Neural cell (in vitro differentiated cells): Measurements from ENCODE around the gene RAB15. TPM values are rescaled to one million over a fixed set of nuclear protein-coding genes. Genes with fewer than 3 reads are reported as not detected.

Source experiments
- H2AFZ ChIP-seq: fragments of 200-600, 300-800 bp; sonication (generic), shearing (Covaris generic); 2 replicates; pipeline ENCODE4 v1.6.0; 2014; ENCODE audit warnings: low read depth, mild to moderate bottlenecking, antibody characterized with exemption, low read length, moderate library complexity
- H3F3A ChIP-seq: fragments of 200-600 bp; shearing (Covaris generic); 2 replicates; pipeline ENCODE4 v1.6.1; 2016; ENCODE audit warnings: mild to moderate bottlenecking, moderate library complexity, mixed read lengths, antibody characterized with exemption, low read length; ENCODE audit not compliant: insufficient read depth, poor library complexity, severe bottlenecking
- H3K27ac ChIP-seq: fragments of 200-600, 300-800 bp; sonication (generic), shearing (Covaris generic); 2 replicates; pipeline ENCODE4 v1.5.1; 2014; ENCODE audit warnings: mild to moderate bottlenecking, low read length, moderate library complexity
- H3K27me3 ChIP-seq: fragments of 300-800, 200-600 bp; sonication (generic), shearing (Covaris generic); 2 replicates; pipeline ENCODE4 v1.6.0; 2014; ENCODE audit warnings: mild to moderate bottlenecking, low read depth, low read length, moderate library complexity; ENCODE audit not compliant: insufficient read depth
- H3K36me3 ChIP-seq: fragments of 300-800, 200-600 bp; sonication (generic), shearing (Covaris generic); 2 replicates; pipeline ENCODE4 v1.5.1; 2014; ENCODE audit warnings: mild to moderate bottlenecking, antibody characterized with exemption, low read length, moderate library complexity; ENCODE audit not compliant: insufficient read depth
- H3K4me2 ChIP-seq: fragments of 300-800, 200-600 bp; sonication (generic), shearing (Covaris generic); 2 replicates; pipeline ENCODE4 v1.6.0; 2014; ENCODE audit warnings: mild to moderate bottlenecking, low read length
- H3K4me3 ChIP-seq: fragments of 300-800, 200-600 bp; sonication (generic), shearing (Covaris generic); 2 replicates; pipeline ENCODE4 v1.5.1; 2014; ENCODE audit warnings: mild to moderate bottlenecking, low read length, moderate library complexity
- H3K79me2 ChIP-seq: fragments of 200-600 bp; shearing (Covaris generic); replicated peaks from 2 replicates; pipeline ENCODE4 v1.6.0; 2014; ENCODE audit warnings: mild to moderate bottlenecking, low read length, moderate library complexity; ENCODE audit not compliant: insufficient read depth
- H3K9ac ChIP-seq: fragments of 300-800, 200-600 bp; sonication (generic), shearing (Covaris generic); 2 replicates; pipeline ENCODE4 v1.6.1; 2016; ENCODE audit warnings: mild to moderate bottlenecking, low read length, mixed read lengths
- H3K9me2 ChIP-seq: fragments of 200-600 bp; shearing (Covaris generic); 2 replicates; pipeline ENCODE4 v1.6.1; 2016; ENCODE audit warnings: mild to moderate bottlenecking, low read length, mixed read lengths; ENCODE audit not compliant: insufficient read depth
- H3K9me3 ChIP-seq: fragments of 200-600, 300-800 bp; sonication (generic), shearing (Covaris generic); 2 replicates; pipeline ENCODE4 v1.6.1; 2016; ENCODE audit warnings: mild to moderate bottlenecking, mixed run types, low read length, moderate library complexity, mixed read lengths
- H4K20me1 ChIP-seq: fragments of 200-600 bp; shearing (Covaris generic); 2 replicates; pipeline ENCODE4 v1.6.1; 2016; ENCODE audit warnings: mild to moderate bottlenecking, mixed run types; ENCODE audit not compliant: insufficient read depth
- EP300 ChIP-seq: fragments of 450-650 bp; conservative IDR thresholded peaks from 2 replicates; pipeline ENCODE4 v1.6.1; 2014; ENCODE audit warnings: antibody characterized with exemption, mild to moderate bottlenecking, moderate library complexity; ENCODE audit not compliant: poor library complexity, severe bottlenecking
- EZH2 ChIP-seq: fragments of 200-600, 300-800 bp; shearing (Covaris generic), sonication (generic); IDR thresholded peaks from 2 replicates; pipeline ENCODE4 v1.6.1; 2014; ENCODE audit warnings: antibody characterized with exemption, low read length, borderline replicate concordance, mild to moderate bottlenecking; ENCODE audit not compliant: insufficient read depth, poor library complexity, severe bottlenecking
- MXI1 ChIP-seq: fragments of 450-650 bp; conservative IDR thresholded peaks from 2 replicates; pipeline ENCODE4 v1.6.1; 2014; ENCODE audit warnings: antibody characterized with exemption, mild to moderate bottlenecking; ENCODE audit not compliant: poor library complexity, severe bottlenecking
- POLR2AphosphoS5 ChIP-seq: IDR thresholded peaks from 2 replicates; pipeline ENCODE4 v1.6.1; 2012
- RAD21 ChIP-seq: fragments of 450-650 bp; conservative IDR thresholded peaks from 2 replicates; pipeline ENCODE4 v1.6.1; 2014; ENCODE audit warnings: antibody characterized with exemption, mild to moderate bottlenecking, moderate library complexity
- SMC3 ChIP-seq: fragments of 450-650 bp; conservative IDR thresholded peaks from 2 replicates; pipeline ENCODE4 v1.6.1; 2014; ENCODE audit warnings: antibody characterized with exemption, mild to moderate bottlenecking, moderate library complexity; ENCODE audit not compliant: poor library complexity
- TAF1 ChIP-seq: IDR thresholded peaks from 2 replicates; pipeline ENCODE4 v1.6.1; 2012; ENCODE audit warnings: low read depth
- polyA plus RNA-seq: library from polyadenylated mRNA; depleted of rRNA; stranded (reverse); fragments of >200 nt; gene quantifications from 2 replicates; pipeline ENCODE4 v1.2.3, GENCODE V29; 2014
- TF ChIP-seq, protein P1 (sequence below): IDR thresholded peaks from 2 replicates; pipeline ENCODE4 v1.6.1; 2012; ENCODE audit warnings: borderline replicate concordance
- TF ChIP-seq, protein P2 (sequence below): fragments of 450-650 bp; IDR thresholded peaks from 2 replicates; pipeline ENCODE4 v1.5.1; 2014; ENCODE audit warnings: antibody characterized with exemption, mild to moderate bottlenecking, moderate library complexity; ENCODE audit not compliant: poor library complexity, severe bottlenecking

Gene RAB15
- polyA plus RNA-seq, 1 donor from 2014 or later: 42.0 TPM

DNA sequence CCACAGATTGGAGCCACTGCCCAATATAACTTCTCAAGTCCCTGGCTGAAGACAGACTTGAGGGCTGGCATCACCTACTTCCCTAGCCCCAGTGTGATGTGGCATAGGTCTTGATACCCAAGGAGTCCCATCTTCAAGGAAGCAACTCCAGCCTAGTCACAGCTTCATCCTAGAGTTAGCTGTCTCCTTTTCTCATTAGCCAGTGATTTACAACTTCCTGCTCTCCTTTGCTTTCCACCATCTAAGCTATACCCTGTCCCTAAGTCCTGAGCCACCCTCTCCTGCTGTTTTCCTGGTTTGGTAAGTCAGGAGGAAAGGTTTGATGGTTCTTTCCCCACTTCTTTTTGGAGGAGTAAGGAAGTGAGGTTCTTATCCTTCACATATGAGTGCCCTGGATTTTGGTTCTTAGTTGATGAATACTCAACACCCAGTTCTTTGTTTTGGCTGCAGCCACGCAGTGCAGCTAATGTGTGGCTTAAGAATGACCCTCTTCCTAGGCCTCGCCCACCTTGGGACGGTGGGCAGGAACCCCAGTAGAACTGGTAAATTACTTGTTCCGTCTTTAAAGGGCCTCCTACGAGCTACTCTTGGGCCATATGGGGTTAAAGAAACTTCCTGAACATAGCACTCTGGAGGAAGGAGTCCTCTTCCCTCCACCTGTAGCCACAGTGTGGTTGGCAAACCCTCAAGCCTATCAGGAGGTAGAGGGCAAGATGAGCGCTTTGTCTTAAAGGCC is 25.7 kb downstream of the RAB15 start:
- Histone ChIP-seq H3K27ac (no peak overlapping the region), H3K9ac (no peak overlapping the region), H4K20me1 (no peaks in the 10 kb centered on the region), H3K79me2 (no peaks in the 10 kb centered on the region), H3K9me2 (no peaks in the 10 kb centered on the region), H3K4me3 (no peak overlapping the region), H3K9me3 (no peaks in the 10 kb centered on the region), H3K36me3 (no peaks in the 10 kb centered on the region), H3F3A (no peaks in the 10 kb centered on the region), H2AFZ (no peak overlapping the region), H3K4me2 (no peak overlapping the region), H3K27me3 (no peaks in the 10 kb centered on the region)
- TF ChIP-seq MXI1 (no peak), EP300 (no peak), EZH2 (no peak), POLR2AphosphoS5 (peak; percentile 0)
- TF ChIP-seq, protein P1, sequence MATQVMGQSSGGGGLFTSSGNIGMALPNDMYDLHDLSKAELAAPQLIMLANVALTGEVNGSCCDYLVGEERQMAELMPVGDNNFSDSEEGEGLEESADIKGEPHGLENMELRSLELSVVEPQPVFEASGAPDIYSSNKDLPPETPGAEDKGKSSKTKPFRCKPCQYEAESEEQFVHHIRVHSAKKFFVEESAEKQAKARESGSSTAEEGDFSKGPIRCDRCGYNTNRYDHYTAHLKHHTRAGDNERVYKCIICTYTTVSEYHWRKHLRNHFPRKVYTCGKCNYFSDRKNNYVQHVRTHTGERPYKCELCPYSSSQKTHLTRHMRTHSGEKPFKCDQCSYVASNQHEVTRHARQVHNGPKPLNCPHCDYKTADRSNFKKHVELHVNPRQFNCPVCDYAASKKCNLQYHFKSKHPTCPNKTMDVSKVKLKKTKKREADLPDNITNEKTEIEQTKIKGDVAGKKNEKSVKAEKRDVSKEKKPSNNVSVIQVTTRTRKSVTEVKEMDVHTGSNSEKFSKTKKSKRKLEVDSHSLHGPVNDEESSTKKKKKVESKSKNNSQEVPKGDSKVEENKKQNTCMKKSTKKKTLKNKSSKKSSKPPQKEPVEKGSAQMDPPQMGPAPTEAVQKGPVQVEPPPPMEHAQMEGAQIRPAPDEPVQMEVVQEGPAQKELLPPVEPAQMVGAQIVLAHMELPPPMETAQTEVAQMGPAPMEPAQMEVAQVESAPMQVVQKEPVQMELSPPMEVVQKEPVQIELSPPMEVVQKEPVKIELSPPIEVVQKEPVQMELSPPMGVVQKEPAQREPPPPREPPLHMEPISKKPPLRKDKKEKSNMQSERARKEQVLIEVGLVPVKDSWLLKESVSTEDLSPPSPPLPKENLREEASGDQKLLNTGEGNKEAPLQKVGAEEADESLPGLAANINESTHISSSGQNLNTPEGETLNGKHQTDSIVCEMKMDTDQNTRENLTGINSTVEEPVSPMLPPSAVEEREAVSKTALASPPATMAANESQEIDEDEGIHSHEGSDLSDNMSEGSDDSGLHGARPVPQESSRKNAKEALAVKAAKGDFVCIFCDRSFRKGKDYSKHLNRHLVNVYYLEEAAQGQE: no peak

DNA sequence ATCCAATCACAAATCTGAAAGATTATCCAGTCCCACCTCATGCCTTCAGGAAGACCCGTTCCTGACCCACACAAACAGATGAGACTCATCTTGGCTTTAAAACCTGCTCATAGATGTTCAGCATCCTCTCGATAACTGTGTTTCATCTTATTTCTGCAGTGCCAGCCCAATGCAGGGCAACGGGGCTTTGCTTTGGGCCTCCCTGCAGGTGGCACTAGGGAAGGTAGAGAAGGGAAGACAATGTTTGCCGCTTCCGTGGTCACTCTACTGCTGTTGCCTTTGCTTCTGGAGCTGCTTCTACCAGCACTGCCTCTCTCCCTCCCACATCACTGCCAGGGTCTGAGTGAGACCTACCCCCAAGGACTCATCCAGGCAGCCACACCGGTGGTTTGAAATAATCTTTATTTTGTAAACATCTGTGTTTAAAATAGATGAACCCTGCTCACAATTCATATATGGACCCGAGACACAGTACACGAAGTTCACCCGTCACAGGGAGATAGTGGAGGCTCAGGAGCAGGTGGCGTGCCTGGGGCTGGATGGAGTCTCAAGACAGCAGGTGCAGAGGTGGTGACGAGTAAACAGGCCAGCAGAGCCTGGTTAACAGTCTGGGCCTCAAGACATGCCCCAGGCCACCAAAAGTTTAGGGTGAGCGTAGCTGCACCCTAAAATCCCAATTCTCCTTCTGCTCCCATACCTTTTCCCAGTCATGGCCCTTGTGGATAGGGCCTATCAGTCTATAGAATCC is 26.5 kb downstream of the RAB15 start:
- no peaks in the 10 kb centered on the region for H3K36me3 ChIP-seq

More for the DNA sequence above, 26.5 kb downstream of the RAB15 start:
- Histone ChIP-seq H3K9ac (no peak overlapping the region), H3F3A (no peaks in the 10 kb centered on the region), H3K4me2 (no peak overlapping the region), H3K9me3 (no peaks in the 10 kb centered on the region), H4K20me1 (no peaks in the 10 kb centered on the region), H3K27ac (no peak overlapping the region), H2AFZ (no peak overlapping the region), H3K79me2 (no peaks in the 10 kb centered on the region), H3K27me3 (no peaks in the 10 kb centered on the region), H3K9me2 (no peaks in the 10 kb centered on the region), H3K4me3 (no peak overlapping the region)
- TF ChIP-seq, protein P2, sequence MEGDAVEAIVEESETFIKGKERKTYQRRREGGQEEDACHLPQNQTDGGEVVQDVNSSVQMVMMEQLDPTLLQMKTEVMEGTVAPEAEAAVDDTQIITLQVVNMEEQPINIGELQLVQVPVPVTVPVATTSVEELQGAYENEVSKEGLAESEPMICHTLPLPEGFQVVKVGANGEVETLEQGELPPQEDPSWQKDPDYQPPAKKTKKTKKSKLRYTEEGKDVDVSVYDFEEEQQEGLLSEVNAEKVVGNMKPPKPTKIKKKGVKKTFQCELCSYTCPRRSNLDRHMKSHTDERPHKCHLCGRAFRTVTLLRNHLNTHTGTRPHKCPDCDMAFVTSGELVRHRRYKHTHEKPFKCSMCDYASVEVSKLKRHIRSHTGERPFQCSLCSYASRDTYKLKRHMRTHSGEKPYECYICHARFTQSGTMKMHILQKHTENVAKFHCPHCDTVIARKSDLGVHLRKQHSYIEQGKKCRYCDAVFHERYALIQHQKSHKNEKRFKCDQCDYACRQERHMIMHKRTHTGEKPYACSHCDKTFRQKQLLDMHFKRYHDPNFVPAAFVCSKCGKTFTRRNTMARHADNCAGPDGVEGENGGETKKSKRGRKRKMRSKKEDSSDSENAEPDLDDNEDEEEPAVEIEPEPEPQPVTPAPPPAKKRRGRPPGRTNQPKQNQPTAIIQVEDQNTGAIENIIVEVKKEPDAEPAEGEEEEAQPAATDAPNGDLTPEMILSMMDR: no peak
- TF ChIP-seq, protein P1: no peak
- TF ChIP-seq EZH2: no peak
- TF ChIP-seq TAF1: no peak
- TF ChIP-seq RAD21: no peak
- no peak for TF ChIP-seq POLR2AphosphoS5
- TF ChIP-seq SMC3: no peak
- no peak for TF ChIP-seq EP300
- TF ChIP-seq MXI1: no peak
